MV-4-11 (cell line): ENCODE results near the gene DTNB.
"Not testable (repeated sequence)": the region's sequence is repeated elsewhere in the genome, so short reads cannot be mapped to it uniquely, and the experiment has no call there.

Experiments
- DNase-seq: peaks from one replicate; lab custom pipeline; 2025; lab: John Stamatoyannopoulos, UW

Gene DTNB

GRCh38 chr2:25587361-25587760 is 86.0 kb downstream of the DTNB start:
- no peak for DNase-seq

DNA sequence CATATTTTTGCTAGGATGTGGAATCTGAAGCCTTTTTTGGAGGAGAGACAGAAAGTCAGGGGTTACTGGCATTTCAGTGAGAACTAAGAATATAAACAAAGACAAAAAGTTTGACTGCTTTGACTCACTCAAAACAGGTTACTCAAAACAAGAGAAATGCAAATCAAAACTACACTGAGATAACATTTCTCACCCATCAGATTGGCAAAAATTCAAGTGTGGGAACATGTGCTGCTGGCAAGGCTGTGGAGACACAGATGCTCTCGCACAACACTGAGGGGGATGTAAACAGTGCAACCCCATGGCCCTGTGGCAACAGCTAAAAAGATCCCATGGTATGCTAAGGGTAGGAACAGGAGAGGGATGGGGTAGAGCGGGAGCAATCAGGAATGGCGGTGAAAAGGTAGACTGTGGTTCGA is 86.6 kb downstream of the DTNB start:
- no peak for DNase-seq

- no peak for DNase-seq
Observed at GRCh38 chr2:25585189-25585588, 88.2 kb downstream of the DTNB start.

DNA sequence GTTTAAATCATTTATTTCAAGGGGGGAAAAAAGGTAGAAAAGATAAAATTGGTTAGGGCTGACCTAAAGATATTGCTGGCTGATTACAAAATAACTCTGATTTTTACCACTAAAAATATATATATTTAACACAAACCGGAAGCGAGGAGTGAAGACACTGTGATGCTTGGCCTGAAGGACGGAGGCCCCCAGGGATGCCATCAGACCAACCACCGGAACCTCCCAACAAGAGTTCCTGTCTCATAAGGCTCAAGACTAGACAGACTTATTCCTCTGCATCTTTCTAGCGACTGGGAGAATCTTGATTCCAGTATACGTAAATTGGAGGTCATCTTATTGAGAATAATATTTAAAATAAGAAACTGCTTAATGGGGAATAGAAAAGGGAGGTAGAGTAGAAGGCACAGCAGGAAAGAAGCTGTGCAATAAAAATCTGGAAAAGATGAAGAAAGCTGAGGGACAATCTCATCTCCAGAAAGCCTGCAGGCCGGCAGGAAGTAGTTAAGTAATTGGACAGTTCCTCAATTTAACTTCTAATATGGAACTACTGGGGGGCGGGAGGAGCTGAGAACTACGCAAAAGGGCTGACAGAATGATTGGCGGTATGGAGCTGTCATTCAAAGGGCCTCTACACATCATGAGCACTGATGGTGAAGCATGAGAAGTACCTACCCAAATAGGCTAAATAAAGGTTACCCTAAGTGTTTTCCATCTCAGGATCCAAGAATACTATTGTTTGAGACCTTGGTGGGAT is 91.1 kb downstream of the DTNB start:
- DNase-seq: peak; percentile 63

GRCh38 chr2:25576596-25576995 is 96.8 kb downstream of the DTNB start:
- no peak for DNase-seq

DNA sequence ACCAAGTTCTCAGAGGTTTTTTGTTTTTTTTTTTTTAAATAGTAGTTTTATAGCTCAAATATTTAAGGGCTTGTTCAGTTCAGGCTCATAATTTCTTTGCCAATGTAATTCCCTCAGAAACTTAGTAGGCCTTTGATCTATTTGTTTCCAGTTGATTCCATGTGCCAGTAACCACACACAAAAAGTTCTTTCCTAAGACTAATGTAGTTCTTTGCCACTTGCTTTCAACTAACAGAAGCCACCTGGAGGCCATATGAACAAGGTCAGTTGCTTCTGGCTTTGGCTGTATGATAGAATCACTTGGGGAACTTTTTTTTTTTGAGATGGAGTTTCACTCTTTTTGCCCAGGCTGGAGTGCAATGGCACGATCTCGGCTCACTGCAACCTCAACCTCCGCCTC is 100.7 kb downstream of the DTNB start:
- no peak for DNase-seq

GRCh38 chr2:25570161-25570845 is 103.1 kb downstream of the DTNB start:
- no peak for DNase-seq

- DNase-seq: peak; percentile 76
Observed at GRCh38 chr2:25567406-25567805, 106.0 kb downstream of the DTNB start.

DNA sequence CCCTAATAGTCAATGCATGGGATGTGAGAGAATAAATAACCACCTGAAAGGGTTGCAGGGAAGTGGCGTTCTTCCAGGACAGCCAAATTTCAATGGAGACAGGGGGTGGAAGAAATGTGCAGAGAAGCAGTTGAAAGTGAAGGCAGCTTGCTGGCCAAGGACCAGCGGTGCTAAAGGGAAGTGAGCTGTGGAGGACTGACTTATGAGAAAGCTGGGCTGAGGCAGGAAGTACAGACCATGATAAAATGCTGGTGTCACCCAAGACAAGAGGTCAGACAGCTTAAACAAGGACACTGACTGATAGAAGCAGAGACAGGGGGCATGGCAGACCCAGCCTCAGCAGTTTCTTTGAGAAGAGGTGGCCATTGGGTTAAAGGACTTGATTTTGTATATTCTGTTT is 106.7 kb downstream of the DTNB start:
- peak; percentile 88 for DNase-seq

DNA sequence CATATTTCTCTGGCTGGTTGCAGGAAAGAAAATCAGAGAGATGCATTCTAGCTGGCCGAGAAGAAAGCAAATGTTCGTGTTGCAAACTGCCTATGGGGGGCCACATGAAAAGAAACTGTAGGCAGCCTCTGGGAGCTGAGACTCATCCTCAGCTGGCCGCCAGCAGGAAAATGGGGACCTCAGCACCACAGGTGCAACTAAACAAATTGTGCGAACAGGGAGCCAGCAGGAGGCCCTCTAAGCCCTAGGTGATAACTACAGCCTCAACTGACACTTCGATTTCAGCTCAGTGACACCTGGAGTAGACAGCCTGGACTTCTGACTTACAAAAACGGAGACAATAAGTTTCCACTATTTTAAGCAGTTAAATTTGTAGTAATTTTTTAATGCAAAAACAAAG is 107.3 kb downstream of the DTNB start:
- DNase-seq: no peak

- no peak for DNase-seq
Observed at GRCh38 chr2:25561136-25561850, 112.1 kb downstream of the DTNB start.

GRCh38 chr2:25559148-25559547 is 114.2 kb downstream of the DTNB start:
- no peak for DNase-seq

DNA sequence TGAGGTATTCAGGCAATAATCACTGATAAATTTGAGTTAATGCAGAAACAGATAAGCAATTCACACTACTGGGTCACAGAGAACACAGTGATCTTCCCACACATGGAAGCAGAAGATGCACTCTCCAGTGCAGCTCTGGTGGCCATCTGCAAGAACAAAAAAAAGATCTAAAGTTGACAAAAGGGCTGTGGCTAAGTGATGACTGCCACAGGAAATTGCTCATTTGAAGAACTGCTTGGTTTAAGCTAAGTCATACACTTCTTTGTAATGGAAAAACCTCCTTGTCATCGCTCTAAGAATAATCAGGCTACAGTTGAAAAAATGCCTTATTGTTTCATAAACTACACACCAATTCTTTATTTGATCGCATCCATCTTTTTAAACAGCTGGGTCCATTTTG is 115.1 kb downstream of the DTNB start:
- DNase-seq: peak; percentile 95

DNA sequence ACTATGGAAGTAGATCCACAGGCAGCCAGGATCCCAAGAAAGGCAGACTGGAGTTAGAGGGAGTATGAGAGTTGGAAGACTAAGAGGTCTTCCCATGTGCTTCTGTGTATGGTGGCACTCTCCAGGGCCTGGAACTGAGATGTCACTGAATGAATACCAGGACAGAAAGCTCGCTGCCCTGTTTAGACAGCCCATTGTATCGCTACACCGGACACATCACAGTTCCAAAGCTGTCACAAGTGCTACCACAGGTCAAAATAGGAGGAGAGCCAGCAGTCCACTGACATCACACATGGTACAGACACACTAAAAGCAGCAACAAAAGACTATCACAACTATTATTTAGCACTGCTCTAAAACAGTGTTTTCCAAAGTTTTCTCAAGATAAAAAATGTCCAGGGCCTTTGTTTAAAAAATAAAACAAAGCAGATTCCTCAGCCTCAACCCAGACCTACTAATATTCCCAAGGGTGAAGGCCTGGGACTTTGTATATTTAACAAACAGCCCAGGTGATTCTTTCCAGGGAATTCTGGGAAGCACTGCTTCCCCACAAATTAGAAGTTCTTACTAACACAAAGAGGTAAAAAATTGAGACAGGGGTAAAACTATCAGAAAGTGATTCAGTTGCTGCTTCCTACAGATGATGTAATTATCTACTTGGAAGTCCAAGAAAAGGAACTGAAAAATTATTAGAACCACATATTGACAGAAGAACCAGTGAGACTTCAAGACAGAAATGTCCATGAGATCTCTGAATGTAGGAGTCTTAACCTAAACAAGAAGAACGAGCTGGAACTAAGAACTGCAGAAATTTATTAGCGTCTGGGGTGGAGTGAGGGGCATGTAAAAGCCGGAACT is 116.0 kb downstream of the DTNB start:
- peak; percentile 85 for DNase-seq

- no peak for DNase-seq
Observed at GRCh38 chr2:25552318-25552717, 121.1 kb downstream of the DTNB start.

- peak; percentile 39 for DNase-seq
Observed at GRCh38 chr2:25551316-25551715, 122.1 kb downstream of the DTNB start.

DNA sequence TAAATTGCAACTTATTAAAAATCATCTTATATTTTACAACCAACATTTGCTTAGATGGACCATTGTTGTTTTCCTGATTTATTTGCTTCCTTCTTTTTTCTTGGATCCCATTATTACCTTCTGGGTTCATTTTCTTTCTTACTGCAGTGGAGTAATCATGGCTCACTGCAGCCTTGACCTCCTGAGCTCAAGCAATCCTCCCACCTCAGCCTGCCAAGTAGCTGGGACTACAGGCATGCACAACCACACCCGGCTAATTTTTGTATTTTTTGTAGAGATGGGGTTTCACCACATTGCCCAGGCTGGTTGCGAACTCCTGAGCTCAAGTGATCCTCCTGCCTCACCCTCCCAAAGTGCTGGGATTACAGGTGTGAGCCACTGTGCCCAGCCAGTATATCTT is 123.8 kb downstream of the DTNB start:
- not testable (repeated sequence) for DNase-seq

DNA sequence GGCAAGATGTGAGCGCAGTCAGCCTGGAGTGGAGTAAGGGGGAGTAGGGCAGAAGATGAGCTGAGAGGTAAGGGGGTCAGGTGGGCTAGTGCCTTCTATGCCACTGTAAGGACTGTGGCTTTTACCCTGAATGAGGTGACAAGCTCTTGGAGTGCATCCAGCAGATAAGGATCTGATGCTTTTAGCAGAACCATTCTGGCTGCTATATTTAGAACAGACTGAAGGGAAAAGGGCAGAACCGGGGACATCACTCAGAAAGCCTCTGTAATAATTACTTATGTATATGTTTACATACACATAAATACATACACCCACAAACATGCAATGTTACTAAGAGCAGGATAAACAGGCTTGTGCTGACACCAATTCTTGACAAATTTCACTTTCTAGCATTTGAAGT is 124.8 kb downstream of the DTNB start:
- no peak for DNase-seq

GRCh38 chr2:25546852-25547251 is 126.5 kb downstream of the DTNB start:
- no peak for DNase-seq

DNA sequence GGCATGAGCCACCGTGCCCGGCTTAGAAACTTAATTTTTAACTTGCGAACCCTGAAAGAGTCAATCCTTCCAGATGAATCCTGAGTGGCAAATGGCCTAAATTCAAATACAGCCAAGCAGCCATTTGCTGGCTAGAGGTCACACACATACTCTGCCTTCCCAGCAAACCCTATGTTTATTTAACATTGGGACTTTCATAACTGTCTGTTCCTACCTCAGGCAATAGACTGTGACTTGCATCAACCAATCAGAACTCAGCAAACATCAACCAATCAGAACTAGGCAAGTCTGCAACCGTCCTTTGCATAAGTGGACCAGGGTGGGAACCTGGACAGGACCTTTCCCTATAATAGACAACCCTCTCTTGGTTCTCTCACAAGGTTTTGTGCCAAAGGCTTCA is 127.5 kb downstream of the DTNB start:
- no peak for DNase-seq

GRCh38 chr2:25544445-25544844 is 128.9 kb downstream of the DTNB start:
- no peak for DNase-seq

DNA sequence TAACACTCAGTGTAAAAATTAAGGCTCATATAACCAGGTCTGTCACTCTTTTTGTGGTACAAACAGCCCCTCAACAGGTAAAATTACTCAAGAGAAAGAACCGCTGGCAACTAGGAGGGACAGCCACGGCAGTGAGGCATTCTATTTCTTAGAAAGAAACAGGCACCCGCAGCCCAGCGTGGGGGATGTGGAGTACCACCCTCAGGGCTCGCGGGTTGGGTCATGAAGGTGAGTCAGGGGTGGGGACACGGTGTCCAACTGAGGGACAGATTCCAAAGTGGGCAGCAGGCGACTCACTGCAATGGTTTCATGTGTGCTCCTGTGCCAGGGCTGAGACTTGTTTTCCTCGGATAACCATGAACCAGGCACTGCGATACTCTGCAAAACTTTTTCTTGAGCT is 129.4 kb downstream of the DTNB start:
- DNase-seq: no peak
